Tibial nerve (tissue), 4 donors: ENCODE results near the gene ZNRF1. TPM values are rescaled to one million over a fixed set of nuclear protein-coding genes. Genes with fewer than 3 reads are reported as not detected.

ENCODE experiments used
- DNase-seq, 2 donors: peaks; one replicate each; pipeline ENCODE4 v3.0.0-alpha.2; 2019; ENCODE audit warnings: low spot score in 2 of 2
- H3K27ac ChIP-seq, 4 donors: fragments of 200-600 bp; sonication (generic) in 3 of 4; one replicate each; pipeline ENCODE4 v1.5.1; 2017 to 2019; ENCODE audit warnings: mild to moderate bottlenecking in 1 of 4
- H3K27me3 ChIP-seq, 2 donors: fragments of 200-600 bp; sonication (generic) in 1 of 2; one replicate each; pipeline versions ENCODE4 v1.5.1 to v1.6.0; 2017 to 2019
- H3K36me3 ChIP-seq, 3 donors: fragments of 200-600 bp; sonication (generic); one replicate each; pipeline ENCODE4 v1.5.1; 2018 to 2019
- H3K4me1 ChIP-seq, 4 donors: fragments of 200-600 bp; sonication (generic) in 3 of 4; one replicate each; pipeline ENCODE4 v1.5.1; 2017 to 2019
- H3K4me3 ChIP-seq, 4 donors: fragments of 200-600 bp; sonication (generic) in 3 of 4; one replicate each; pipeline ENCODE4 v1.5.1; 2017 to 2019; ENCODE audit warnings: mild to moderate bottlenecking in 1 of 4, moderate library complexity in 1 of 4
- H3K9me3 ChIP-seq, 4 donors: fragments of 200-600 bp; sonication (generic) in 3 of 4; one replicate each; pipeline ENCODE4 v1.5.1; 2017 to 2019
- EP300 ChIP-seq, 2 donors: sonication (generic); formaldehyde crosslinking; IDR thresholded peaks; one replicate each; pipeline ENCODE4 v1.6.1; 2017; ENCODE audit warnings: antibody characterized with exemption in 2 of 2, mild to moderate bottlenecking in 1 of 2
- POLR2A ChIP-seq, 2 donors: fragments of 450-650 bp; IDR thresholded peaks; one replicate each; pipeline ENCODE4 v1.6.1; 2017; ENCODE audit warnings: antibody characterized with exemption in 2 of 2, mild to moderate bottlenecking in 2 of 2, moderate library complexity in 2 of 2
- WGBS, 2 donors: methylation state at CpG; one replicate each; pipeline ENCODE4 v1.1.5; 2018; 5-methylcytosine and 5-hydroxymethylcytosine counted together
- total RNA-seq, 4 donors: library from RNA; depleted of rRNA; stranded (reverse); fragments of >200 nt; gene quantifications; one replicate each; pipeline ENCODE4 v1.1.0, GENCODE V29; 2016
- TF ChIP-seq, protein P1 (sequence below), 5 experiments: fragments of 200-600 bp in 3 of 5; fragments of 450-650 bp in 2 of 5; sonication (generic) in 3 of 5; IDR thresholded peaks; one replicate each; pipeline ENCODE4 v1.5.1; 2016 to 2019; ENCODE audit warnings: antibody characterized with exemption in 5 of 5, mild to moderate bottlenecking in 3 of 5, moderate library complexity in 2 of 5

ZNRF1 gene
- total RNA-seq, 4 donors from 2014 or later: 10.3 to 31.4 (median 14.7) TPM

DNA sequence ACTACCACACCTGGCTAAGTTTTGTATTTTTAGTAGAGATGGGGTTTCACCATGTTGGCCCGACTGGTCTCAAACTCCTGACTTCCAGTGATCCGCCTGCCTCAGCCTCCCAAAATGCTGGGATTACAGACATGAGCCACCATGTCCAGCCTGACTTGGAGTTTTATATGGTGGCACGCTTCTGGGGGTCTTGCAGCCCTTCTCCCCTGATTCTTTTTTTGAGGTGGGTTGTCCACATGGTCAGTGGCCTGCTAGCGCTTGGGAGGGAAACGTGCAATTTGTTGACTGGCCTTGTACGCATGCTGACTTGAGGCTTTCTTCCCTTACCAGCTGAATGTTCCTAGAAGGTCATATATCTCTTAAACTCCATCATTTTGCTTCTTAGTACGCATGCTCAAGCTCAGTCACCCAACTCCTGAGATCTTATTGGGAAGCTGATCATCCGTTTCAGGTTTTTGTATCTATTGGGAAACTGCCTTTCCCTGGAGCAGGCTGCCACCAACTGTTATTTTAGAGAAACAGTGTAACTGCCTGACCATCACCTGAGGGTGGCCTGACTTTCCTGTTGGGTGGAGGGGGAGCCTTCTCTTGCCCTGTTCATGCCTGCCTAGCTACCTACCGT, 131.4 kb downstream of the ZNRF1 start:
- Histone ChIP-seq H3K4me1 (peaks cover 0 to 7% (median 0%) of the 10 kb centered on the region in 4 donors), H3K27ac (no peak overlapping the region), H3K27me3 (no peaks in the 10 kb centered on the region), H3K36me3 (no peaks in the 10 kb centered on the region), H3K4me3 (no peak overlapping the region), H3K9me3 (peaks cover 0 to 9% (median 0%) of the 10 kb centered on the region in 4 donors)
- DNase-seq: no peak
- TF ChIP-seq EP300 (IDR thresholded peaks at IDR 0.05) (no peak), POLR2A (IDR thresholded peaks at IDR 0.05) (no peak)
- TF ChIP-seq, protein P1, sequence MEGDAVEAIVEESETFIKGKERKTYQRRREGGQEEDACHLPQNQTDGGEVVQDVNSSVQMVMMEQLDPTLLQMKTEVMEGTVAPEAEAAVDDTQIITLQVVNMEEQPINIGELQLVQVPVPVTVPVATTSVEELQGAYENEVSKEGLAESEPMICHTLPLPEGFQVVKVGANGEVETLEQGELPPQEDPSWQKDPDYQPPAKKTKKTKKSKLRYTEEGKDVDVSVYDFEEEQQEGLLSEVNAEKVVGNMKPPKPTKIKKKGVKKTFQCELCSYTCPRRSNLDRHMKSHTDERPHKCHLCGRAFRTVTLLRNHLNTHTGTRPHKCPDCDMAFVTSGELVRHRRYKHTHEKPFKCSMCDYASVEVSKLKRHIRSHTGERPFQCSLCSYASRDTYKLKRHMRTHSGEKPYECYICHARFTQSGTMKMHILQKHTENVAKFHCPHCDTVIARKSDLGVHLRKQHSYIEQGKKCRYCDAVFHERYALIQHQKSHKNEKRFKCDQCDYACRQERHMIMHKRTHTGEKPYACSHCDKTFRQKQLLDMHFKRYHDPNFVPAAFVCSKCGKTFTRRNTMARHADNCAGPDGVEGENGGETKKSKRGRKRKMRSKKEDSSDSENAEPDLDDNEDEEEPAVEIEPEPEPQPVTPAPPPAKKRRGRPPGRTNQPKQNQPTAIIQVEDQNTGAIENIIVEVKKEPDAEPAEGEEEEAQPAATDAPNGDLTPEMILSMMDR (IDR thresholded peaks at IDR 0.05): no peak
- 76 to 80% methylated on average over 9 of the region's 9 CpGs for WGBS, 2 donors

DNA sequence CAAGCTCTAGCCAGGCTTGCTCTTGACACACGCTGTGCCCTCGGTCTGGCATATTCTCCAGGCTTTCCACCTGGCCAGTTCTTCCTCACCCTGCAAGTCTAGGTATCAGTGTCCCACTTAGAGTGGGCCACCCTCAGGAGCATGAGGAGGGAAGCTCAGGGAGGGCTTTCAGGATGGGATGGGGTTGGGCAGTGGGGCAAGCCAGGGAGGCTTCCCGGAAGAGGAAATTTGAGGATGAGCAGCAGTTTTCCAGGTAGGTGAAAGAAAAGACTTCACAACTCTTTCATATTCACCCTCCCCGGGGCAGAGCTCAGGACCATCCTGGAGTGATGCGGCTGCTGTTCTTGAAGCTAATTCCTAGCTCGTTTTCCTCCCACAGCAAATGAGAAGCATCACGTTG, 132.3 kb downstream of the ZNRF1 start:
- 69 to 84% methylated on average over 7 of the region's 7 CpGs for WGBS, 2 donors
- Histone ChIP-seq H3K9me3 (peaks cover 0 to 9% (median 0%) of the 10 kb centered on the region in 4 donors), H3K27ac (no peak overlapping the region), H3K36me3 (no peaks in the 10 kb centered on the region), H3K4me3 (no peak overlapping the region), H3K4me1 (peaks cover 0 to 7% (median 0%) of the 10 kb centered on the region in 4 donors), H3K27me3 (no peaks in the 10 kb centered on the region)
- no peak for TF ChIP-seq POLR2A (IDR thresholded peaks at IDR 0.05)
- TF ChIP-seq EP300 (IDR thresholded peaks at IDR 0.05): no peak
- DNase-seq: no peak

DNA sequence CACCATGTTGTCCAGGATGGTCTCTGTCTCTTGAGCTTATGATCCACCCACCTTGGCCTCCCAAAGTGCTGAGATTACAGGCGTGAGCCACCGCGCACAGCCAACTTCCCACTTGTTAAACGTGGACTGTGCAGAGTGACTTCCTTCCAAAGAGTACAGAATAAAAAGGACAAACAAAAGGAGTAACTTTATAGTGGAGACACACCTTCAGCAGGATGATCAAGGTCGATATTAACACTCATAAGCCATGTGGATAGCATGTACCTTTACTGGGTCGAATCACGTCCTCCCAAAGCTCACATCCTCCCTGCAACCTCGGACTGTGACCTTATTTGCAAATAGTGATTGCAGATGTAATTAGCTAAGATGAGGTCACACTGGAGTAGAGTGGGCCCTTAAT, 139.4 kb downstream of the ZNRF1 start:
- Histone ChIP-seq H3K36me3 (no peaks in the 10 kb centered on the region), H3K27me3 (no peaks in the 10 kb centered on the region), H3K4me3 (no peak overlapping the region), H3K9me3 (no peaks in the 10 kb centered on the region), H3K4me1 (no peaks in the 10 kb centered on the region), H3K27ac (no peak overlapping the region)
- no peak for DNase-seq
- 67 to 74% methylated on average over 8 of the region's 8 CpGs for WGBS, 2 donors
- TF ChIP-seq POLR2A (IDR thresholded peaks at IDR 0.05) (no peak), EP300 (IDR thresholded peaks at IDR 0.05) (no peak)
- TF ChIP-seq, protein P1 (IDR thresholded peaks at IDR 0.05): no peak

DNA sequence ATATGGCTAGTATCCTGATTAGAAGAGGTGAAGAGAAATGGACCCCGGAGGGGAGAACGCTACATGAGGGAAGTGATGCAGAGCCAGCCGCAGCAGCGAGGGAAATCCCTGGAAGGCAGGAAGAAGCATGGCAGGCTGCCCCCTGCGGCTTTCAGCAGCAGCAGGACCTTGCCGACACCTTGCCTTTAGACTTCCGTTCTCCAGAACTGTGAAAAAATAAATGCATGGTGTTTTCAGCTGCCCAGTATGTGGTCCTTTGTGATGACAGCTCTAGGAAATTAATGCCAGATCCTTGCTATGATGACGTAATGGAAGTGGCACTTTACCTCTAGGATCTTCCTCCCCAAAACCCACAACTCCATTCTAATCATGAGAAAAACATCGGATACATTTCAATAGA, 139.8 kb downstream of the ZNRF1 start:
- Histone ChIP-seq H3K9me3 (no peaks in the 10 kb centered on the region), H3K27ac (no peak overlapping the region), H3K4me3 (no peak overlapping the region), H3K4me1 (no peaks in the 10 kb centered on the region), H3K36me3 (no peaks in the 10 kb centered on the region), H3K27me3 (no peaks in the 10 kb centered on the region)
- WGBS, 2 donors: 61% methylated on average over 9 of the region's 9 CpGs
- DNase-seq: no peak
- TF ChIP-seq EP300 (IDR thresholded peaks at IDR 0.05): no peak
- no peak for TF ChIP-seq POLR2A (IDR thresholded peaks at IDR 0.05)
- TF ChIP-seq, protein P1 (IDR thresholded peaks at IDR 0.05): no peak

DNA sequence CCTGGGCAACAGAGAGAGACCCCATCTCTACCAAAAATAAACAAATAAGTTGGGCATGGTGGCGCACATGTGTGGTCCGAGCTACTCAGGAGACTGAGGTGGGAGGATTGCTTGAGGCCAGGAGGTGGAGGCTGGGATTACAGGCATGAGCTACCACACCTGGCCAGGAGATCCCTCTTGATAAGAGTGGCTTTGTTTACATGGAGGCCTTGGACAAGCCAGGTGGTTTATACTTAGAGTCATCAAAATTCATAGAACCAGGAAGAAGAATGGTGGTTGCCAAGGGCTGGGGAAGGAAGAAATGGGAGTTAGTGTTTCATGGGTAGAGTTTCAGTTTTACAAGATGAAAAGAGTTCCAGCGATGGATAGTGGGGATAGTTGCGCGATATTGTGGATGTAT, 140.7 kb downstream of the ZNRF1 start:
- no peak overlapping the region for H3K27ac ChIP-seq
- WGBS, 2 donors: 95 to 98% methylated on average over 5 of the region's 5 CpGs
- H3K4me3 ChIP-seq: no peak overlapping the region
- DNase-seq: no peak
- no peak for TF ChIP-seq POLR2A (IDR thresholded peaks at IDR 0.05)
- TF ChIP-seq EP300 (IDR thresholded peaks at IDR 0.05): no peak
- TF ChIP-seq, protein P1 (IDR thresholded peaks at IDR 0.05): no peak
- H3K36me3 ChIP-seq: no peaks in the 10 kb centered on the region
- no peaks in the 10 kb centered on the region for H3K4me1 ChIP-seq
- no peaks in the 10 kb centered on the region for H3K9me3 ChIP-seq
- H3K27me3 ChIP-seq: no peaks in the 10 kb centered on the region
